HG03378 (cell line): ENCODE data around the gene RSF1.

Source experiments
- ATAC-seq: cut with Tn5 transposase; IDR thresholded peaks from one replicate; pipeline ENCODE4 v1.9.1; 2021; ENCODE audit warnings: mild to moderate bottlenecking, moderate library complexity; ENCODE audit not compliant: unreplicated experiment

Gene RSF1

GRCh38 chr11:77695417-77695816, 125.1 kb downstream of the RSF1 start:
- no peak for ATAC-seq

- no peak for ATAC-seq
These were observed 129.9 kb downstream of the RSF1 start for GRCh38 chr11:77690649-77691048.

GRCh38 chr11:77687088-77687487, 133.4 kb downstream of the RSF1 start:
- ATAC-seq: no peak

GRCh38 chr11:77677138-77677537, 143.4 kb downstream of the RSF1 start:
- no peak for ATAC-seq

GRCh38 chr11:77672264-77672663, 148.3 kb downstream of the RSF1 start:
- ATAC-seq: no peak

GRCh38 chr11:77669848-77670511, 150.5 kb downstream of the RSF1 start:
- no peak for ATAC-seq

- no peak for ATAC-seq
These were observed 151.8 kb downstream of the RSF1 start for GRCh38 chr11:77668760-77669159.

- no peak for ATAC-seq
These were observed 155.1 kb downstream of the RSF1 start for GRCh38 chr11:77665240-77665965.

- no peak for ATAC-seq
These were observed 158.9 kb downstream of the RSF1 start for GRCh38 chr11:77661670-77662069.

GRCh38 chr11:77660947-77661346, 159.6 kb downstream of the RSF1 start:
- ATAC-seq: no peak

- ATAC-seq: no peak
These were observed 162.1 kb downstream of the RSF1 start for GRCh38 chr11:77658213-77659013.

GRCh38 chr11:77656362-77656761, 164.2 kb downstream of the RSF1 start:
- no peak for ATAC-seq

- ATAC-seq: no peak
These were observed 165.6 kb downstream of the RSF1 start for GRCh38 chr11:77654770-77655434.

GRCh38 chr11:77650123-77650522, 170.4 kb downstream of the RSF1 start:
- no peak for ATAC-seq

- no peak for ATAC-seq
These were observed 172.7 kb downstream of the RSF1 start for GRCh38 chr11:77647654-77648305.

GRCh38 chr11:77644887-77645286, 175.6 kb downstream of the RSF1 start:
- no peak for ATAC-seq

GRCh38 chr11:77642228-77642627, 178.3 kb downstream of the RSF1 start:
- no peak for ATAC-seq

- peak; percentile 94 for ATAC-seq
These were observed 183.0 kb downstream of the RSF1 start, which contains the start of gene CLNS1A for GRCh38 chr11:77637345-77638165. CLNS1A (minus strand) TSS chr11:77637794; CDS start chr11:77637714, 80 bp downstream.

- ATAC-seq: no peak
These were observed 183.7 kb downstream of the RSF1 start for GRCh38 chr11:77636731-77637344.
